NCI-H128 (cell line): ENCODE measurements around the gene ENPP6.

Source experiments
- DNase-seq: peaks from one replicate; lab custom pipeline; 2025; ENCODE audit not compliant: unreplicated experiment; lab: John Stamatoyannopoulos, UW

The ENPP6 gene

DNA sequence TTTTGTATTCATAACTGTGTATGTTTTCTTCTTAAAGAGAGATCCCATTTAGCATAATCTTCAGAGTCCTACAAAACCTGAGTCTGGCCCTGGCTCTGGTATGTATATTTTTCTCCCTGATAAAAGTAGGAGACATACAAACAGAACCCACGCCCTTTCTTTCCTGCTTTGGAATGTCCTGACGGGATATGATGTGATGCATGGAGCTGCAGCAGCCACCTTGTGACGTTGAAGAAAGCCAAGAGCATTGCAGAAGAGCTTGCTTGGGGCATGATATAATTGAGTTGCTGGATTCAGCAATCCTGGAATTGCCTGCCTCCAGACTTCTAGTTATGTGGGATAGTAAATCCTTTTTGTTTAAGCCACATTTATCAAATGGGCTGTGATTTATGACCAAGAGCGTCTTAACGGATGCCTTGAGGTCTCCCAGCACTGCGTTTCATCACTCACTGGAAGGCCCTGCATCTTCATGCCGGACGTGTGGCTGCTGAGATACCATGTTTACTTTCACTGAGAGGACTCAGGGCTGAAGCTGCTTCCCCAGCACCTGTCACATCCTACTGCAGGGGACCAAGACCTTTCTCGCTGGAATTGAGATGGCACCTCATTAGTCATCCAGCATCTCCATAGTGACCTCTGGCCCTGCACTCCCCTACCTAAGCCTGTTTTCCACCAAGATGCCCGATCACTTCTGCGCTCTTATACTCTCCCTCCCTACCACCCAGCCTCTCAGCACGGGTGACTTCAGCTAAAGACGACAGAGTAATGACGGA is 107.0 kb downstream of the ENPP6 start:
- DNase-seq, result no peak

DNA sequence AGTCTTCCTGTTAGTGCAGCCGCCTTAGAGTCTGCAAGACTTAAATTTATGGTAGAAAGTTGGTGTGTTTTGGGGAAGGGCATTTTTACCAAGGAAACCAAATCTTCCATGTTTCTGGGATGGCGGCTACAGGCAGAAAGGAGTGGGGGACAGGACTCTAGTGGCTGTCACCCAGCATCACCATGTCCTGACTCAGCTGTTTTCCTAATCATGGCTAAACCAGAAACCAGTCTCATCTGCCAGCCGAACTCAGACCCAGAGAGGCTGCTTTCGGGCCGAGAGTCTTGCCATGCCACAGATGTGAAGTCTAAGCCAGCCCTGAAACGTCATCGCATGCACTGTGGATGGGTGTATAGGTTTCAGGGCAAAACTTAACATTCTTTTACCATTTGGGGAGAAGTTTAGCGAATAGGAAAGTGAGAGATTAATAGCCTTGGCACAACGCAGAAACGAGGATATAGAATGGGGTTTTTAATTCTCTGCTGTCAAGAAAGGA is 109.6 kb downstream of the ENPP6 start:
- no peak for DNase-seq

DNA sequence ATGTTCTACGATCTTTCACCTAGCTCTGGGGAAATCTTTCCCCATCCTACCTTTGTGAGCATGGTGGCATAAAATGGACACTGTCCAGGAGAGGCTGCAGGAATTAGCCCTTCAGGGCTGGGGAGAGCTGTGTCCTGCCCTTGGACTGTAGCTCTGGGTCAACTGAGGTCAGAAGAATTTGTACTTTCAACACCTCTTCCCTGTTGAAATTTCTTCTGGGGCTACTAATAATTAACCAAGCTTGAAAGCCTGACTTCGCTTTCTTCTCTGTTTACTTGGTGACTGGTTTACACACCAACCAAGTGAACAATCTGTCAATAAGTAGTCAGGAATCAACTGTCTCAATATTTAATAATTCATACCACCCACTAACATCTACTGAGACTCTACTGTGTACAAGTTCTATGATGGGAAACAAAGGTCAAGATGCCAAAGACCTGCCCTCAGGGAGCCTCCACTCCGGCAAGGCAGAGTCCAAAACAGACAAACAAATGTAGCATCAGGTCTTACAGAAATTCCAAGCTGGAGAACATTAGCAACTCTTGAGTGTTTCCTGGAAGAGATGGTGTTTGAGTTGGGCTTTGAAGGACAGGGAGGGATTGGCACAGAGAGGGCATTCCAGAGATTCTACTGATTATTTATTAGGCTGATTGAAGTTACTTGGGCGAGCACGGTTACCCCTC is 113.1 kb downstream of the ENPP6 start:
- no peak for DNase-seq

DNA sequence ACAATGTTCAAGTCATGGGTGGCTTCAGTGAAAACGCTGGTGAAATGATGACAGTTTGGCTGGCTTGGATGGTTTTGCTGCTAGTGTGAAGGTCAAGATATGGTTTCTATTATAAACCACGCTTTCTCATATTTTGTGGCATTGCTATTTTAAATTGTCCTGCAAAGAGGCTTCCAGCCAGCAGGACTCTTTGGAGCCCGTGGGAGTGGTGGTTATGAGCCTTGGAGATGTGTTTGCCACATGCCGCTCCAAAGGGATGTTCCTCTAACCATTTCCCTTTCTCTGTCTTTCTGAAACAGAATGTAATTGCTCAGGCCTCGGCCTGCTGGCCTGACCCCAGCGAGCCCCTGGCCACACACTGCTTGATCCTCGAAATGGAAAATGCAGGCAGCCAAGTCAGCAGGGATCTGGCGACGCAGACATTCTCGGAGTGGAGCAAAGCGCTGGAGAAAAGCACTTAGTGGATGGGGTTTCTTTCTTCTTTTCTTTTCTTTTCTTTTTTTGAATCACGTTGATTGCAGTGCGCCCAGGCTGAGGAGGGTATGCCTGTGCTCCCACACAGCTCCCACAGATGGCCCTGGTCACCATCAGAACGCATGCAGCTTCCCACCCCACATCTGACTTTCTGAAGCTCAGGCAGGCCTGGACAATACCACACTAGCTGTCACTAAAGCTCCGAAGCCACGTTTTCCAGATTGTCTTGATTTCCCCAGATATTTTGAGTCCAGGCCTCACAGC is 114.0 kb downstream of the ENPP6 start:
- DNase-seq, result no peak

DNA sequence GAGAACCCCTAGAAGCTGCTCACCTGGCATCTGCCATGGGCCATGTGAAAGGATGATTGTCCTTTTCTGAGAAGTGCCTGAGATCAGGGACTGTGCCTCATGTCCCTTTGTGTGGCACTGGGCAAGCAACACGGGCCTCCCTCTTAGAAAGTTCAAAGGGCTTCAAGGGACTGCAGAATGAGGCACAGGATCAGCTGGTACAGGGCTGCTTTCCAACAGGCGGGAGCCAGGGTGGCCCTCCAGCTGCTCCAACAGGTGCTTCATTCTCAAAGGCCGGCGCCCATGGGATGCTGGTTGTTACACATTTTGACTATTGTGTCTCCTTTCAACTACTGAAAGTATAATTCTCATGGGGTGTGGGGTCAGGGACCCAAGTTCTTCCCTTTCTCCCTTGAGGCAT is 114.7 kb downstream of the ENPP6 start:
- DNase-seq, result no peak

DNA sequence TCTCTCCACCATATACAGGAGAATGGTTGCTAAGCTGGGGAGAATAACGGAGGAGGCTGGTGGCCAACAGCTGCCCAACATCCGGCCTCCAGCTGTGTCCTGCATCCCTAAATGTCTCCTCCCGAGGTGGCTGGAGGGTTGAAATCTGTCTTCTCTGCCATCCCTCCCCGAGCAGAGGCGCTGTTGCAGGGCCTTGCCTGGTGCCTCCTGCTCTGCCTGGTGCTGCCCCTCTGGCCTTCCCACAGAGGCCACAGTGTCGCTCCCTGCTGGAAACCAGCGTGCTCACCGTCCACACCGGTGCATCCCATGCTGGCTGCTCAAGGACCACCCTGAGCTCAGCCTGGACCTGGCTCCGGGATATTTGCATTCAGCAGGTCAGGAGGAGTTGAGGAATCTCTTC is 115.2 kb downstream of the ENPP6 start:
- DNase-seq, result no peak

DNA sequence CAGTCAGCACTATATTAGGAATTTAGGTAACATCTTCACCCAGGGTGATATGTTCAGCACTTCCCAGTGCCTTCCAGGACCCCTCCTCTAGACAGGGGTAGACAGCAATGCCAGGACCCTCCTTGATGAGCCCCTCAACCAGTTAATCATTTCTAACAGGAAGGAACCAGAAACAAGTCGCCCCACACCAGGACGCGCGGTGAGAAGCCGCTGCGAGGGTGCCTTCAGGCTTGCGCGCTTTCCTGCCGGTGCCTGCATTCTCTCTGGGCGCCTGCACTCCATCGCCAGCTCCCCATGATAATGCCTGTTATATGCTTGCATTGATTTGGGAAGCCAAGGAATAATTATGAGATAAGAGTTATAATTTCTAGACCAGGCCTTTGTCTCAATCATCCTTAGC is 116.0 kb downstream of the ENPP6 start:
- no peak for DNase-seq

DNA sequence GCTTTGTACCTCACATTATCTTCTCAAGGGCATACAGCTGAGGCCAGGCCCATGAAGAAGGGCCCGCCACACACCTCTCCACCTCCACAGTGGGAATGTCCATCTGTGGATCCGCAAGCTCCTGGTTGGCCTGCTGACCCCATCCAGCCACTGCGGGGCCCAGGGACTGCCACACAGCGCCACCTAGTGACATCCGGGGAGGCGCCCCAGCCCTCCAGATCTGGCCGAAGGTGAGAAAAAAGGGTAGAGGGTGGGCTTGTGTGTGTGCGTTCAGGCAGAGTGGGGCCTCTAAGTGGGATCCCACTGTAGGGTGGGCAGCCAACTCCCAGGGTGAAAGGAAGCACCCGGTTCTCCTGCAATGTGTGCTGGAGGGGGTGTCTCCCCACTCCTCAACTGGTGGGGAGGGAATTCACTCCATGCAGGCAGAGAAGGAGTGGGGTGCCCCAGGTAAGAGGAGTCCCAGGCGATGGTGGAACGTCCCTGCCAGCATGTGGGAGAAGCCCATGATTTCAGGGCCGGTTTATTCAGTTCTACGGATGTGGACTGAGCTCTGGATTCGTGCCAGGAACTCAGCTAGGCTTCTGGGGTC is 117.3 kb downstream of the ENPP6 start:
- DNase-seq, result no peak

DNA sequence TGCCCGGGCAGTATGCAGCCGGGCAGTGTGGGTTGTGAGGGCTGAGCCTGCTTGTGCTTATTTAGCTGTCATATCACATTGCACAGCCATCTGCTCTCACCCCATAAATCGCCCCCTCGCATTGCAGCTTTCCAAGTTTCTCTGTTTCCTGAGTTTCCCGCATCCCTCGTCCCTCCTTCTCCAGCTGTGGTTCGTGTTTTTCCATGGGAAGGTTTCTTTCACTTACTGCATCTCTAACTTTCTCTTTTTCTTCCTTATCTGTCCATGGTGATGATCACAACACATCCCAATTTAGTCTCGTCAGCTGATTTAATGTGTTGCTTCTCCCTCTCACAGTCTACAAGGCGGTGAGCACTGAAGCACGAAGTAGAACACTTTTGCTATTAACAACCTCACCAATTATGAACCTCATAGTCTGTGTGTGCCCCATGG is 118.1 kb downstream of the ENPP6 start:
- DNase-seq, result no peak

DNA sequence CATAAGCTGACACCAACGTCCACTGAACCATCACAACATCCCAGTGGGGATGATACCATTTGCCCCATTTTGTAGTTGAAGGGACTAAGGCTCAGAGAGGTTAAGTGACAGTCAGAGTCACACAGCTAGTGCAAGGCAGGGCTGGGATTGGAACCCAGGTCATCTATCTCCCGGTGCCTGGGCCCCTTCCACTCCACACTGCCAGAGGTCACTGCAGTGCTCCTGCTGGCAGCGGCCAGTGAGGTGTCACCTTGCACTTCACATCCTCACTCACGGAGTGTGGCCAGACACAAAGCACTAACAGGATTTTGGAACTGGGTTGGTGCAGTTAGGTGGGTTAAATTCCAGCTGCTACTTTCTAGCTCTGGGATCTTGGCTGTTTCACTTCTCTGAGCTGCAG is 118.7 kb downstream of the ENPP6 start:
- no peak for DNase-seq

DNA sequence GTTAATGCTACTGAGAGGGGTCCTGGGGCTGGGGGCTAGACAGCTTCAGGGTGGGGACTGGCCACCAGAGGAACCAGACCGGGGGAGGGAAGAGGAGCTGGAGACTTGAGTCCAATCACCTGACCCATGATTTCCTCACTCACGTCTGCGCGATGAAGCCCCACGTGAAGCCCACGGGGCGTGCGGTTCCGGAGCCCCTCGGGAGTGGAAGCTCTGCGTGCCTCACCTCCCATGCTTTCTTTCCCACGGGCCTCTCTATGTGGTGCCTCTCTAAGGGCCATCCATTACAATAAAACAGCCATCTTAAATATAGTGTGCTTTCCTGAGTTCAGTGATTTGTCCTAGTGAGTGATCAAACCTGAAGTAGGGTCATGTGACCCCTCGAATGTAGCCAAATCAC is 119.9 kb downstream of the ENPP6 start:
- DNase-seq, result no peak

DNA sequence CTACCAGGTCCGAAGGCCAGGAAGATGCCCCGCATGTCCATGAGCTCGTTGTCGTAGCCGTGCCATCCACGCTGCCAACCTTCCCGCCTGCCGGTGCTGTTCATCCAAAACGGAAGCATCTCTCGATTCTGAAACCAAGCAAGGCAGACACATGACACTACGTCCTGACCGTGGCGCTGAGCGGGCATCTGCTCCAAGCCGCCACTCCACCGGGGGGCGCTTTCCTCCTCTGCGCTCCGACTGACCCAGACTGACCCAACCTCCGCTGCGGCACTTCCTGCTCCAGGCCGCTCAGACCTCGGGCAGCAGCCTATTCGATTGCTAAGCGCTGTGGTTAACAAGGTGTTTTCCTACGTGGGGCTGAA is 120.5 kb downstream of the ENPP6 start:
- DNase-seq, result no peak

DNA sequence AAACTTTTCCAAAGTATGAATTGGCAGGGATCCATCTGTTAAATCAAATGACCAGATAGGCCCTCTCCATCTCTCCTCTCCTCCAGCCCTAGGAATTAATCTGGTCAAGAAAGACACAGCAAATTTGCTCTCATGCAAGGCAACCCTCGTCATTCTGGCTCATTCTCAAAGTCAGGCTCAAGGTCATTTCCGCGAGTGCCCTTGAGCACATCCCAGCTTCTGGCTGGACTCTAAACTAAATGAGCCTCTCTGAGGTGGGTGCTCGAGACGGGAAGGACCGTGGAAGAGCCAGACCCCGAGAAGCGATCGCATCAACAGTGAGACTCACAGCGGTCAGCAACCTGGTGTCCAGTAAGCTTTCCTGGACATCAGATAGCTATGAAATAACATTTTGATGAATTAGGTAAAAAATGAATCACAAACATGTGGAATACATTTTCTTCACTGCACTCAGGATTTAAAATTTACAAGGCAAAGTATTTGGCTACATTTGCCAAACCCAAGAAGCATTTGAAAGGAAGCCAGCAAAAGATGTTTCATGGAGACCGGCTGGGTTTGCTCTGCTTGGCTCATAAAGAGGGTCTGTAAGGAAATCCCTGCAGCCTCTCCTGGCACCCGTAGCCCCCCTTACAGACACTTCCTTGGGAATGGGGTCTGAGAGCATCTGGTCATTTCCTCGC is 121.0 kb downstream of the ENPP6 start:
- no peak for DNase-seq

DNA sequence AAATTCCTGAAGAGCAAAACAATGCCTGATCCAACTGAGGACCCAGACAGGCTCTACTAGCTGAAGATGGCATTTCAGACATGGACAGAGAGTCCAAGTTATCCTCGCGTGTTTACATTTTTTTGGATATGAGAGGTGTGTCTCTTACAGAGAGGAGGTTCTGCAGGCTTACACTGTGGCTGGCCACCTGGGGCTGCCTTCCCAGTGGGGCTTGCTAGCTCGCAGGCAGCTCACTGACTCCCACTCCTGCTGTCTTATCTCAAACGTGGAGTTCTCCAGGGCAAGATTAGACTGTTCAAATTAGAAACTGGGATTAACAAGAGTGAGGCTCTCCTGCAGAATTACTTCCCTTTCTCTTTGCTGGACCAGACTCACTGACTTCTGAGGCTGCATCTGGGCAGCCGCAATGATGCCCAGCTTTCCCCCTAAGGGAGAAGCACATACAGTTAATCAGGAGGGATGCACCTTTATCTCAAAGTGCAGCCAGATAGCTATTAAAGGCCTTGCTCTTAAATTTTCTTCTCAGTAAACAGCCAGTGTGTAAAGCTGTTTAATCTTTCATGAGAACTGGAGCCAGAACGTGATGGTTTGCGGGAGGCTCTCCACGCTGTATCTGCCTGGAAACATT is 123.0 kb downstream of the ENPP6 start:
- no peak for DNase-seq

DNA sequence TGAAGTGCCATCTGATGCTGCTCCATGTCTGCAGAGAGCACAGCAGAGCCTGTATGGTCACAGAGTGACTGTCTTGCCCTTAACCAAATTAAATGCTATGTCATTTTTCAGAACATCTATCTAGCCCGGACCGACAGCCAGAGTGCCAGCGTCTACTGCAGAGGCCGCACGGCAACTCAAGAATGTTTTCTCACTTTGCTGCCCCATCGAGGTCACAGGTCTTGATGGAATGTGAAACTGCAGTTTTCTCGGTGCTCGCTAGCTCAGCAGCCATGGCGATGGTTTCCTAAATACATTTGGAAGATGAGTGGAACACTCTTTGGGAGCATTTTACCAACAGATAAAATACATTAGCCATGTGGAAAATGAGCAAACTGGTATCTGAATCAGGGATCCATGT is 125.7 kb downstream of the ENPP6 start:
- DNase-seq, result no peak

DNA sequence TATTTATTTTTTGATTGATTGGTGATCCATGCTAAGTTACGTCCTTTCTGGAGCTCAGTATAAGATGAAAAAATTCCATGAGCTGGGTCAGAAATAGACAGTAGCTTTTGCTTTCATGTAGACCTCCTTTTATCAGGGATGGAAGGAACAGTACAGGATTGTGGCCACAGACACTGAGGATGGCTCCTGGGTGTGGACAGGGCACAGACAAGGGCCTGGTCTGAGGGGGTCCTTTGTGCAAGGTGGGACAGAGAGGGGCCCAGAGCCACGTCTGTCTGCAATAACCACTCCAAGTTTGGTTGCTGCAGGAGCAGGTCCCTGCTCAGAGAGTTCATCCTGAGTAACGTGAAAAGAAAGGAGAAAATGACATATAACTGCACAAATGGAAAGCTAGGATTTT is 127.1 kb downstream of the ENPP6 start:
- no peak for DNase-seq

DNA sequence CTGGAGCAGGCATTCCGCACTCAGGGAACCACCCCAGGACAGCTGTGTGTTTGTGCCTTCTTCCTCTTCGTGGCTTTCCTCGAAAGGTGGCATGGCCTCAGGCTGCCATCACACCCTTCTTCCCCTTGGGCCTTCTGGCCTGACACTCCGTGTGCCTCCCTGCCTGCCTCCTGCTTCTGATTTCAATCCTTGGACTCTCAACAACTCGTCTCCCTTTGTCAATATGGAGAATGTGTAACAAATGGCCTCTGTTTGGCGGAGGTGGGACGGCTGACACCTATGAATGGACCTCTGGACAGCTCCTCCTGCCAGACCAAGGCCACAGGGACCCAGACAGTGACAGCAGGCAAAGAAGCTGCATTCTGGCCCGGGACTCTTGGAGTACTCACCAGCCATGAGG is 137.0 kb downstream of the ENPP6 start:
- no peak for DNase-seq

DNA sequence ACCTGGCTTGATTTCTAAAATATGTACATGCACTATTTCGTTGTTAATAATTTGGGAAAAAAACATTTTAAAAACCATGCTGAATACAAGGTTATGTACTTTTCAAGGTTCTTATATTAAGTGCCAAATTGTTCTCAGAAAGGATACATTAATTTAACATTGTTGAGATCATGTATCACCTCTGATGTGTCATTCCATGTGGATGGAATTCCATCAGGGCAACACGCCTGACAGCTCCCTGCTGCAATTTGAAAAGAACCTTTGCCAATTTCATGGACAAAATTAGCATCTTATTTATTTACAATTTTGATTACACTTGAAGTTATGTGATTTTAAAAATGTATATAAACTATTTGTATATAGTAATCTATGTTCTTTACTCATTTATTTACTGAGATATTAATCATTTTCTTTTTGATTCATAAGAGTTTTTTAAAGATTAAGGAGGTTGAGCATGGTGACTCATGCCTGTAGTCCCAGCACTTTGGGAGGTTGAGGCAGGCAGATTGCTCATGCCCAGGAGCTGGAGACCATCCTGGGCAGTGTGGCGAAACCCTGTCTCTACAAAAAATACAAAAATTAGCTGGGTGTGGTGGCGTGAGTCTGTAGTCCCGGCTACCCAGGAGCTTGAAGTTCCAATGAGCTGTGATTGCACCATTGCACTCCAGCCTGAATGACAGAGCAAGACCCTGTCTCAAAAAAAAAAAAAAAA is 142.8 kb downstream of the ENPP6 start:
- DNase-seq, result no peak

DNA sequence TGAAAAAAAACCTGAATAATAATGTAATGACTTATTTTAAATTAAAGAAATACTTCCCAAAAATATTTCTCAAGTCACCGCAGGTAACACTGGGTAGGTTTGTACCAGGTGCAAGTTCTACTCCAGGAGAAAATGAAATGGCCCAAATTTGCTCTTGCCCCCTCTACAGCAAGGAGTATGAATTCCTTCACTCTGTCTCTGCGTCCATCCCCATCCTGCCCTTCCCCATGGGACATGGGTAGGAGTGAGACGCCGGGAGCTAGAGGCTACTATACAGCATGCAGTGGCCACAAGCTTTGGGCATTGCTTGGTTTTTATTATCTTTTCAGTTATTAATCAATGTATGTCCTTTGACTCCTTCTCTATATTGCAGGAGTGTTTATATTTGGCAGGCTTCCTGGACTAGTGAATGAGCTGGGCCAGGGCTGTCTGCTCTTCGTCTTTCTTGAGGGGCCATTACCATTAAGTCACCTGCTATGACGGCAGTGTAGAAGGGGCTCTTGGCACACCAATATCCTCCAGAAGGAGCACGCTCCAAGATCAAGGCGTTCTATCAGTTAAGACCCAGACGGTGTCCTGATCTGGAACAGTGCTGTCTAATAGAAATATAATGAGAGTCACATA is 149.6 kb downstream of the ENPP6 start:
- DNase-seq, result no peak
